ENCODE data around the gene ISYNA1.

ISYNA1 gene

DNA sequence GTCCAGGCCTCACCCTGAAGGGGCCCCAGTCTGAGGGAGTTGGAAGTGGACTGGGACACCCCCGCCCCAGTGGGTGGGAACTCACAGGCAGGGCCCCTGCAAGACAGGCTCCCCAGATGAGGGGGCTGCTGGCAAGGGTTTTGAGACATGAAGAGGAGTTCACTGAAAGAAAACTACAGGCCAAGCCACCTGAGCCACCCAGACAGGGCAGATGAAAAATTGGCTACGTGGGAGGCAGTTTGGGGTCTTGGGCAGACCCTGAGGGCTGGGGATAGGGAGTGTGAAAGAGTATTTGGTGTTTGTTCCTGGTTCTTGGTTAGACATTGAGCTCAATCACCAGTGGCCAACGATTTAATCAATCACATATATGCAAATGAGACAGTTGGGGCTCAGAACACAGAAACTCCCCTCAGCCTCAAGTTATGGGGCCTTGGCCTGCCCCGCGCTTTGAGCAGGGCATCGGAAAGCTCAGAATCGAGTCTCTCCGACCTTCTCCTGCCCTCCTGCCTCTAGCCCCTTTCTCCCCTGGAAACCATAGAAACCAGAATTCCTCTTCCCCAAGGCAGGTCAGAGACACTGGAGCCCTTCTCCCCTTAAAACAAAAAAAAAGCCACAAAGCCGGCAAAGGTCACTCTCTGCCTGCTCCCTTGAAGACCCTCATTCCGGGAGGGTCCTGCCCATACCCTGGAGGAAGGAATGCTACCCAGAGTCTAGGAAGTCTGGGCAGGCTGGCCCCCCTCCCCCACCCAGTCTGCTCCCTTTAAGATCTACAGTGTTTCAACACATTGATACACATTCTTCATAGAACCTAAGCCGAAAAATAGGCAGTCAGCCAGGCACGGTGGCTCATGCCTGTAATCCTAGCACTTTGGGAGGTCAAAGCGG lies 1.3 kb upstream of the ISYNA1 start:
- Histone ChIP-seq H3K9me3 (ENCODE audit: control insufficient read depth, low read length) (no peaks in the 10 kb centered on the region), H3K27ac (ENCODE audit: insufficient read depth, low read length, poor library complexity, severe bottlenecking) (no peak overlapping the region), H3K4me3 (ENCODE audit: insufficient read depth, low read depth, low read length, poor library complexity, severe bottlenecking) (no peak overlapping the region), H3K36me3 (ENCODE audit: control insufficient read depth, insufficient read depth, low read length) (peaks cover 10% of the 10 kb centered on the region), H3K4me1 (ENCODE audit: control insufficient read depth, insufficient read depth, low read length, poor library complexity, severe bottlenecking) (peaks cover 24% of the 10 kb centered on the region), H3K27me3 (replicated peaks; ENCODE audit: control insufficient read depth, insufficient read depth, low read length, poor library complexity, severe bottlenecking) (no peaks in the 10 kb centered on the region)
- DNase-seq: no peak

DNA sequence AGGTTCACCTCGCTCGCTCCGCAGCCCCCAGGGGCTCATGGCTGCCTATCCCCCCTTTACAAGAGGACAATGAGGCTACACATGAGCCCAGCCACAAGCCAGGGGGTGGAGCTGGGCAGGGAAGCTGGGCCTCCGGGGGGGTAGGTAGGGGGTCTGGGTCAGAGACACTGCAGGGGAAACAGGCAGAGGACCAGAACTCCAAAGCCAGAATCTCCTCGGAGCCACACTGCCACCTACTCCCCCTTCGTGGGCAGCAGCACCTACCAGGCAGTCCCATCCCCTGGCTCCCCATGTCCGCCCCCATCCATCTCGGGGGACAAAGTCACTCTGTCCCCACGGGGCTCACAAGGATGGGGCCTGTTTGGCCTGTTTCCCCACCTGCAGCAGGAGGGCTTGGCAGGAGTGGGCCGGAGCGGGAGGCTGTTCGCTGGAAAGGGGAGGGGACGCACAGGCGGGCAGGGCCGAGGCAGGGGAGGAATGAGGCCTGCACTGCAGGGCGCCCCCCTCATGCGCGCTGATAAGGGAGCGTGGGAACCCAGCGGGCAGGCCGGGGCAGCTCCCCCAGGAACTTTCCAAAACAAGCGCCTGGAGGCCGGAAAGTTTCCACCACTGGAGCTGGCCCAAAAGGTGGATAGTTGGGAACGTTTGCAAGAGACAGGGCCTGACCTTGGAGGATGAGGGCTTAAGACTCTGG lies 545 bp upstream of the ISYNA1 start:
- no peak for DNase-seq
- H3K4me1 ChIP-seq (ENCODE audit: control insufficient read depth, insufficient read depth, low read length, poor library complexity, severe bottlenecking): peaks cover 28% of the 10 kb centered on the region
- H3K27me3 ChIP-seq (replicated peaks; ENCODE audit: control insufficient read depth, insufficient read depth, low read length, poor library complexity, severe bottlenecking): no peaks in the 10 kb centered on the region
- peak overlapping the region; percentile 64 for H3K4me3 ChIP-seq (ENCODE audit: insufficient read depth, low read depth, low read length, poor library complexity, severe bottlenecking)
- H3K27ac ChIP-seq (ENCODE audit: insufficient read depth, low read length, poor library complexity, severe bottlenecking): peak overlapping the region; percentile 62
- peaks cover 3% of the 10 kb centered on the region for H3K36me3 ChIP-seq (ENCODE audit: control insufficient read depth, insufficient read depth, low read length)
- H3K9me3 ChIP-seq (ENCODE audit: control insufficient read depth, low read length): no peaks in the 10 kb centered on the region

DNA sequence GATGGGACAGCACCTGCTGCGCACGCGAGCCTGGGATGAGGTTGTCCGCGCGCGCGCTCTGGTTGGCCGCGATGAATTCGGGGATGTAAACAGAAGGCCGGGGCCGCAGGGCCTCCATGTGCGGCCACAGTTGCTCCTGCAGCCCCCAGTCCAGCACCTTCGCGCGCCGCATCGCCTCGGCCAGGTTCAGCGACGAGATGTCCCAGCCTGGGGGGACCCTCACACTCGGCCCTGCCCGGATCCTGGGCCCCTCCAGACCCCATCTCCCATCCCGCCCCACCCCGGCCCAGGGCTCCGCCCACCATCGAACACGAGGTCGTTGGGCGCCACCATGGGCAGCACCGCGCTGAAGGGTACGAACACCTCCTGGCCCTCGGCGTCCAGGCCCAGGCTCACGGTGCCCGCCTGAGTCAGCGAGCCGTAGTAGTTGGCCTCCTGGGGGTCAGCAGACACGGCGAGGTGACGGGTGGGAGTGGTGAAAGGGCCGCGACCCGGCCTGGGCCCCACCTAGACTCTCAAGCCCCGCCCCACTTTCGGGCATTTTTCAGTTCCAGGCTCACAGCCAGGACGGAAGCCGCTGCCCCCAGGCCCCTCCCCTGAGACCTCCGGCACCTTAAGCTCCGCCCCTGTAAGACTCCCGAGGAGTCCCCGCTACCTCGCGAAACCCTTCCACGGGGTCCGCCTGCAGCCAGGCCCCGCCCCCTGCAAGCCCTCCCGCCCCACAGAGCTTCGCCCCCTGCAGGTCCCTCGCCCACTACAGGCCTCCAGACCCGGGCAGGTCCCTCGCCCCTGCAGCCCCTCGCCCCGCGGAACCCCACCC lies 1.1 kb downstream of the ISYNA1 start:
- no peaks in the 10 kb centered on the region for H3K36me3 ChIP-seq (ENCODE audit: control insufficient read depth, insufficient read depth, low read length)
- peaks cover 29% of the 10 kb centered on the region for H3K4me1 ChIP-seq (ENCODE audit: control insufficient read depth, insufficient read depth, low read length, poor library complexity, severe bottlenecking)
- no peaks in the 10 kb centered on the region for H3K27me3 ChIP-seq (replicated peaks; ENCODE audit: control insufficient read depth, insufficient read depth, low read length, poor library complexity, severe bottlenecking)
- H3K9me3 ChIP-seq (ENCODE audit: control insufficient read depth, low read length): no peaks in the 10 kb centered on the region
- no peak overlapping the region for H3K27ac ChIP-seq (ENCODE audit: insufficient read depth, low read length, poor library complexity, severe bottlenecking)
- peak; percentile 70 to 78 (median 70) for DNase-seq
- H3K4me3 ChIP-seq (ENCODE audit: insufficient read depth, low read depth, low read length, poor library complexity, severe bottlenecking): peak overlapping the region; percentile 64

DNA sequence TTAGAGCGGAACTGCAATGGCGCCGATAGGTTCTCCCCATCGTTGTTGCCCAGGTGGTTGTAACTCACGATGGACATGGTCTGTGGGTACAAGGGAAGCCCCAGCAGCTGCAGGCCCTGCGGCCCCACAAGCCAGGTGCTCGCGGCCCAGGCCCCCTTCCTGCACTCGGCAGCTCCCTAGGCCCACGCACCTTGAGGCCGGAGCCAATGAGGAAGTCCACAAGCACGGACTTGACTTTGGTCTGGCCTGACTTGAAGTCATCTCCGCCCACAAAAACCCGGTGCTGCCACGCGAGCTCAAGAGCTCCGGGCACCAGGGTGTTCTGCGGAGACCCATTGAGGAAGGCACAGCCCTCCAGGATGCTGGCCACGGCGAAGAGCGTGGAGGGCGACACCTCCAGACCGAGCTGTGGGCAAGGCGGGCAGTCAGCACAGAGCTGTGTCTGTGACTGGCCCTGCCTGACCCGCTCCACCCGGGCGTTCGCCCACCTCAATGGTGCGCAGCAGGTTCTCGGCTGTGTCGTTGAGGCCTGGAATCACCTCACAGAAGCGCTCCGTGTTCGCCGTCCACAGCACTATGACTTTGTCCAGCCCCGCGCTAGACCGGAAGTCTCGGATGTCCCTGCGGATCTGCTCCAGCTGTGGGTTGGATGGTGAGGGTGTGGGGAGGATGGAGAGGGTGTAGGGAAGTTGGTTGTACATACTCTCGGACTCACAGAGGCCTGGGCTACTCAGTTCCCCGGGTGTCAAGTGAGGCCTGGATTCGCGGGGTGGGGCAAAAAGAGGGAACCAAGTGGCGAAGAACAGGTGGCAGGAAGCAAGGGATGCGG lies 1.9 kb downstream of the ISYNA1 start:
- H3K27ac ChIP-seq (ENCODE audit: insufficient read depth, low read length, poor library complexity, severe bottlenecking): no peak overlapping the region
- no peaks in the 10 kb centered on the region for H3K9me3 ChIP-seq (ENCODE audit: control insufficient read depth, low read length)

DNA sequence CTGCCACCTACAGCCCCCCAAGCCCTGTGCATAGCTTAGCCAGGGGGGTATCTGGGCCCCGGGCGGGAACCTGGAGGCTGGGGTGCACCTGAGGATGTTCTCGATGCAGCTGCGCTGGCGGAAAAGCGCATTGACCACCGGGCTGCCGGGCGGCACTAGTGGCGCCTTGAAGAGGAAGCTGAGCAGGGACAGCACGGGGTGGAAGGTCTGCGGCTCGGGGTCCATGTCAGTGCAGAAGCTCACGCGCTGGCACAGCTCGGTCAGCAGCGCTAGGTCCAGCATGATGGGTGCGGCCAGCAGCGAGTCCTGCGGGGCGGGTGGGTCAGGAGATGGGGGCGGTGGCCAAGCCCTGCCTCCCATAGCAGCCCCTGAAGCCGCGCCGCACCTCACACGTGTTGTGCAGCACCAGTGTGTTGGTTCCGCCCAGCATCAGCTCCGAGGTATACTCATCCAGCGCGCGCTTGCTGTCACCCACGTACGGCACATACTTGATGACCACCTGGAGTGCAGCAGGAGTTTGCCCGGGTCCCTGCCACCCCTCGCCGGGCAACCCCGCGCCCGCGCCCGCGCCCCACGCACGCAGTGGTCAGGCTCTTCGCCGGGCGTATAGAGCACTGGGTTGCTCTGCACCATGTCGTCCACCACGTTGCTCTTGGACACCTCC lies 2.6 kb downstream of the ISYNA1 start:
- Histone ChIP-seq H3K27me3 (replicated peaks; ENCODE audit: control insufficient read depth, insufficient read depth, low read length, poor library complexity, severe bottlenecking) (no peaks in the 10 kb centered on the region), H3K36me3 (ENCODE audit: control insufficient read depth, insufficient read depth, low read length) (no peaks in the 10 kb centered on the region), H3K4me1 (ENCODE audit: control insufficient read depth, insufficient read depth, low read length, poor library complexity, severe bottlenecking) (peaks cover 31% of the 10 kb centered on the region), H3K9me3 (ENCODE audit: control insufficient read depth, low read length) (no peaks in the 10 kb centered on the region), H3K27ac (ENCODE audit: insufficient read depth, low read length, poor library complexity, severe bottlenecking) (no peak overlapping the region), H3K4me3 (ENCODE audit: insufficient read depth, low read depth, low read length, poor library complexity, severe bottlenecking) (no peak overlapping the region)
- no peak for DNase-seq

More for the DNA sequence above, 1.9 kb downstream of the ISYNA1 start:
- H3K4me1 ChIP-seq (ENCODE audit: control insufficient read depth, insufficient read depth, low read length, poor library complexity, severe bottlenecking): peaks cover 27% of the 10 kb centered on the region
- H3K4me3 ChIP-seq (ENCODE audit: insufficient read depth, low read depth, low read length, poor library complexity, severe bottlenecking): peak overlapping the region; percentile 64
- H3K36me3 ChIP-seq (ENCODE audit: control insufficient read depth, insufficient read depth, low read length): no peaks in the 10 kb centered on the region
- no peaks in the 10 kb centered on the region for H3K27me3 ChIP-seq (replicated peaks; ENCODE audit: control insufficient read depth, insufficient read depth, low read length, poor library complexity, severe bottlenecking)
- no peak for DNase-seq

DNA sequence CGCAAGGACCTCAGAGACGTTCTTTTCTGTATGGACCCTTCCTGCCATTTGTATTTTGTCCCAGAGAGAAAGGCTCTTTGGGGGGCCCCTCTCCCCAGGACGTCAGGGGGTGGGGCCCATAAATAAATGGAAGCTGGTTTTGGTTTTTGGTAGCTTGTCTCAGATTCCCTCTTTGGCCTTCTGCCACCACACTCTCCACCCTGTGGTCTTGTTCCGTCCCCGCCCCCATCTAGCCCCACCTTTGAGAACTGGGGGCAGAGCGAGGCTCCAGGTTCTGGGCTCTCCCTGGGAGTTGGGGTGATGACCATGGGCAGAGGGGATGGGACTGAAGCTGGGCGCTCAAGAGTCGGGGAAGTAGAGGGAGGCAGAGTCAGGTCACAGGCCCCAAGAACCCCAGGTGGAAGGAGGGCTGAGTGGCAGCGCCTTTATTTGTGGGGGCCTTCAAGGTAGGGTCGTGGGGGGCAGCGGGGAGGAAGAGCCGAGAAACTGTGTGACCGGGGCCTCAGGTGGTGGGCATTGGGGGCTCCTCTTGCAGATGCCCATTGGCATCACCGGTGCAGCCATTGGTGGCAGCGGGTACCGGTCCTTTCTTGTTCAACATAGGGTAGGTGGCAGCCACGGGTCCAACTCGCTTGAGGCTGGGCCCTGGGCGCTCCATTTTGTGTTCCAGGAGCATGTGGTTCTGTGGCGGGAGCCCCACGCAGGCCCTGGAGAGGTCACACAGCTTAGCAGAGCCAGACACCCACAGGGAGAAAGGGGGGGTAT lies 3.3 kb downstream of the ISYNA1 start:
- Histone ChIP-seq H3K36me3 (ENCODE audit: control insufficient read depth, insufficient read depth, low read length) (no peaks in the 10 kb centered on the region), H3K27ac (ENCODE audit: insufficient read depth, low read length, poor library complexity, severe bottlenecking) (no peak overlapping the region), H3K4me3 (ENCODE audit: insufficient read depth, low read depth, low read length, poor library complexity, severe bottlenecking) (no peak overlapping the region), H3K9me3 (ENCODE audit: control insufficient read depth, low read length) (no peaks in the 10 kb centered on the region), H3K27me3 (replicated peaks; ENCODE audit: control insufficient read depth, insufficient read depth, low read length, poor library complexity, severe bottlenecking) (no peaks in the 10 kb centered on the region), H3K4me1 (ENCODE audit: control insufficient read depth, insufficient read depth, low read length, poor library complexity, severe bottlenecking) (peaks cover 38% of the 10 kb centered on the region)
- DNase-seq: no peak

DNA sequence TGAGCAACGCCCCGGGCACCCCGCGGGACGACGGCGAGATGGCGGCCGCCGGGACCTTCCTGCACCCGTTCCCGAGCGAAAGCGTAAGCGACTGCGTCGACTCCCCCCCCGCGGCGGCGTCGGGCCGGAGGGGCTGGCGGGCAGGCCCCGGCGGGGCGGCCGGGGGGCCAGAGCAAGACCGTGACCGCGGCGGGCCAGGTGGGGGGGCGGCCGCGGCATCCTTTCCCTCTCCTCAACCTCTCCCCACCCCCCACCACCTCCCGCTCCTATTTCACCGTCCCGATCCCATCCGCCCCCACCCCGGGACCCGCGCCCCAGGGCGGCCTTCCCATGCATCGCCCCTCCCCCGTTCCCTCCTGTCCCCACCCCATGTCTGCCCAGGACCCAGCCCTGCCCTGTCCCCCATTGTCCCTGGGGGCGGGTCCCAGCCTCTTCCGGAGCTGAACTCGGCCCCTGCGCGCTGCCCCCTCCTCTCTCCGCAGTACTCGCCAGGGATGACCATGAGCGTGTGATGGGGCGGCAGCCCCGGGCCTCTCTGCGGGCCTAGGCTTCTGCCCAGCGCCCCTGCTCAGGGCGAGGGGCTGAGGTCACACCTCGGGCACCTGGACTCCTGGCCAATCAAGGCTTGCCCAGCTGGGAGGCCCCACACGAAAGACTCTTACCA lies 4.1 kb downstream of the ISYNA1 start:
- no peak for DNase-seq
- Histone ChIP-seq H3K4me3 (ENCODE audit: insufficient read depth, low read depth, low read length, poor library complexity, severe bottlenecking) (no peak overlapping the region), H3K27me3 (replicated peaks; ENCODE audit: control insufficient read depth, insufficient read depth, low read length, poor library complexity, severe bottlenecking) (no peaks in the 10 kb centered on the region), H3K9me3 (ENCODE audit: control insufficient read depth, low read length) (no peaks in the 10 kb centered on the region), H3K4me1 (ENCODE audit: control insufficient read depth, insufficient read depth, low read length, poor library complexity, severe bottlenecking) (peaks cover 45% of the 10 kb centered on the region), H3K27ac (ENCODE audit: insufficient read depth, low read length, poor library complexity, severe bottlenecking) (no peak overlapping the region), H3K36me3 (ENCODE audit: control insufficient read depth, insufficient read depth, low read length) (no peaks in the 10 kb centered on the region)

DNA sequence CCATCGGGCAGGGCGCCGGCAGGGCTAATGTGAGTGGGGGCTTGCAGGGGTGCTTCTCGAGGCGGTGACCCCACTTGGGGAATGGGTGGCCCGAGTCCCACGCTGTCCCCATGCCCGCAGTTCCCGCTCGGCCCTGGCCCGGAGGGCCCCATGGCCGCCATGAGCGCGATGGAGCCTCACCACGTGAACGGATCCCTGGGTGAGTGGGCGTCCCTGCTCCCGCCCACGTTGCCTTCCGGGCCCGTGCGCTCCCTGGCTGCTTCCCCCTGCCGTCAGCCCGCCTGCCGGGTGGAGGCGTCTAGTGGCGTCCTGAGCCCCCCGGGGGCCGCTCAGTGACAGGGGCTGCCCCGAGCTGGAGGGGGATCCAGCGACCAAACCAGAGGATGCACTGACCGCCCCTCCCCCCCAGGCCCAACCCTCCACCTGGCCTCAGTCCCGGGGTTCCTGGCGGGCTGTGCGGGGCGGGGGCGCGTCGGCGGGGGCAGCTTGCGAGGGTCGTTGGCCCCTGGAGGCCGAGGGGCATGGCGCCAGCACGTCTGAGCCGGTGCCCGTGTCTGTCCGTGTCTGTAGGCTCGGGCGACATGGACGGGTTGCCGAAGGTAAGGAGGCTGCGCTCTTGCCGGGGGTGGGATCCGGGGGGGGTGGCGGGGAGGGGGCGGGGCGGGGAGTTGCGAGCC lies 4.8 kb downstream of the ISYNA1 start:
- H3K4me3 ChIP-seq (ENCODE audit: insufficient read depth, low read depth, low read length, poor library complexity, severe bottlenecking): peak overlapping the region; percentile 47
- peak overlapping the region; percentile 55 for H3K27ac ChIP-seq (ENCODE audit: insufficient read depth, low read length, poor library complexity, severe bottlenecking)
- no peak for DNase-seq
- no peaks in the 10 kb centered on the region for H3K9me3 ChIP-seq (ENCODE audit: control insufficient read depth, low read length)
- H3K27me3 ChIP-seq (replicated peaks; ENCODE audit: control insufficient read depth, insufficient read depth, low read length, poor library complexity, severe bottlenecking): no peaks in the 10 kb centered on the region
- H3K36me3 ChIP-seq (ENCODE audit: control insufficient read depth, insufficient read depth, low read length): no peaks in the 10 kb centered on the region
- H3K4me1 ChIP-seq (ENCODE audit: control insufficient read depth, insufficient read depth, low read length, poor library complexity, severe bottlenecking): peaks cover 49% of the 10 kb centered on the region

All from effector memory CD4-positive, alpha-beta T cell (primary cell).